ENCODE data around the gene TTC39A. TPM values are rescaled to one million over a fixed set of nuclear protein-coding genes. Genes with fewer than 3 reads are reported as not detected.

The TTC39A gene
- total and polyA plus RNA-seq, 2 donors from 2014 or later: 31.4 to 70.1 TPM

DNA sequence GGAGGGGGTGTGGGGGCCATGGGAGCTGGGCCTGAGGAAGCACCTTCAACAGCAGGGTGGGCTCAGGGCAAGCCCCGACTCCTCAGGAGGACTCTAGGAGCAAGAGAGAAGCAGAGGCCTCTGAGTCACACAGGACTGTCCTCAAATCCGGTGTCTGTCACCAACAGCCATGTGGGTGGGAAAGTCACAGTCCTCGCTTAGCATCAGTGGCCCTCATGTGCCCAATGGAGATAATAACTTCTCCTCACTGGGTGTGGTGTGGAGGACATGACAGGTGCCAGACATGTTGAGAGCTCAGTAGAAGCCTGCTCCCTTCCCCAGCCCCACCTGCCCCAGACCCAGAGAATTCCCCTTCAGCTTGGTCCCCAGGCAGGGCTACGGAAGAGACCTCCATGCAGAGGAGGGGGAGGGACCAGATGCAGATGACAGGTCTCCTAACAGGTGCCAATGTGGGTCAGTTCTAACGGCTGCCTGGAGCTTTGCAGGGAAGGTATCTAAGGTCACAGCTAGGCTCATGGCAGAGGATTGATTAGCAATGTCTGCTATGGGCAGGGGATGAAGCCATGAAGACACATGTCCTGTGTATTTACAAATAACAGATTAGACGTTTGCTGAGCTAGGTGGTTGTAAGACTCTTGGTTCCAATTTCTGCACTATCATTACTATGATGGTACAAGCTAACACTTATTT is 30.2 kb downstream of the TTC39A start:
- Histone ChIP-seq H3K27ac (ENCODE audit: low read depth in 2 of 2, low read length in 2 of 2) (no peak overlapping the region), H3K27me3 (ENCODE audit: control insufficient read depth, insufficient read depth, low read length) (no peaks in the 10 kb centered on the region), H3K36me3 (ENCODE audit: control insufficient read depth in 2 of 3, insufficient read depth in 3 of 3, low read length in 3 of 3) (no peaks in the 10 kb centered on the region), H3K9ac (ENCODE audit: low read length in 3 of 3) (no peak overlapping the region), H3K4me1 (ENCODE audit: control insufficient read depth in 2 of 3, insufficient read depth in 2 of 3, low read depth in 1 of 3, low read length in 3 of 3) (peaks cover 0 to 12% (median 5%) of the 10 kb centered on the region in 3 donors), H3K9me3 (ENCODE audit: control insufficient read depth in 2 of 3, insufficient read depth in 1 of 3, low read length in 3 of 3) (no peaks in the 10 kb centered on the region), H3K4me3 (ENCODE audit: low read length in 3 of 3) (no peak overlapping the region)
- intact Hi-C loops (cut with DNase I): loop anchor here (10.0 kb wide), 1 partner anchor 235 kb away; no protein-coding TSS in a partner anchor
- no peak for FAIRE-seq
- no peak for DNase-seq
- no peak for TF ChIP-seq CTCF (IDR thresholded peaks at IDR 0.05; ENCODE audit: borderline replicate concordance, extremely low read depth, insufficient read depth)

GRCh38 chr1:51299185-51299885 is 31.0 kb downstream of the TTC39A start:
- Histone ChIP-seq H3K27me3 (ENCODE audit: control insufficient read depth, insufficient read depth, low read length) (no peaks in the 10 kb centered on the region), H3K4me3 (ENCODE audit: low read length in 3 of 3) (no peak overlapping the region), H3K9me3 (ENCODE audit: control insufficient read depth in 2 of 3, insufficient read depth in 1 of 3, low read length in 3 of 3) (no peaks in the 10 kb centered on the region), H3K27ac (ENCODE audit: low read depth in 2 of 2, low read length in 2 of 2) (no peak overlapping the region), H3K4me1 (ENCODE audit: control insufficient read depth in 2 of 3, insufficient read depth in 2 of 3, low read depth in 1 of 3, low read length in 3 of 3) (peaks cover 0 to 7% (median 0%) of the 10 kb centered on the region in 3 donors), H3K9ac (ENCODE audit: low read length in 3 of 3) (no peak overlapping the region), H3K36me3 (ENCODE audit: control insufficient read depth in 2 of 3, insufficient read depth in 3 of 3, low read length in 3 of 3) (no peaks in the 10 kb centered on the region)
- TF ChIP-seq CTCF (IDR thresholded peaks at IDR 0.05; ENCODE audit: borderline replicate concordance, extremely low read depth, insufficient read depth): no peak
- FAIRE-seq (no peak), DNase-seq (no peak)
- intact Hi-C loops (cut with DNase I): no loop called here

DNA sequence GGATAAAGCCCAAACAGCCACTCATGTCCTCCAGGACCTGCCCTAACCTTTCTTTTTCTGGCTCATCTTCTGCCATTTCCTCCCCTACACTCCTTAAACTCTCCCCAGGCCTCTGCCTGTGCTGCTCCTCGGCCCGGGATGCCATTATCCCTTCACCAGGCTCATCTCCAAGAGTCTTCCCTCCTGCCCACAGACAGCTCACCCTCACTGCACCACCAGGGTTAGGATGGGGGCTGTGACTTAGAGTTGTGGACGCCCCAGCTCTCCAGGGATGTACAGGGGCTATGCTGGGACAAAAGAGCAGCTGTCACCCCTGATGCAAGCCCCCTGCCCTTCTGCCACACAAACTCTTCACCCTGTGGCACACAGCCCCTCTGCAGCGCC is 32.0 kb downstream of the TTC39A start:
- H3K27me3 ChIP-seq (ENCODE audit: control insufficient read depth, insufficient read depth, low read length): no peaks in the 10 kb centered on the region
- H3K4me1 ChIP-seq (ENCODE audit: control insufficient read depth in 2 of 3, insufficient read depth in 2 of 3, low read depth in 1 of 3, low read length in 3 of 3): peaks cover 0 to 7% (median 0%) of the 10 kb centered on the region in 3 donors
- no peak overlapping the region for H3K4me3 ChIP-seq (ENCODE audit: low read length in 3 of 3)
- DNase-seq: no peak
- intact Hi-C loops (cut with DNase I): no loop called here
- no peak overlapping the region for H3K27ac ChIP-seq (ENCODE audit: low read depth in 2 of 2, low read length in 2 of 2)
- no peaks in the 10 kb centered on the region for H3K36me3 ChIP-seq (ENCODE audit: control insufficient read depth in 2 of 3, insufficient read depth in 3 of 3, low read length in 3 of 3)
- no peak overlapping the region for H3K9ac ChIP-seq (ENCODE audit: low read length in 3 of 3)
- no peak for FAIRE-seq
- no peaks in the 10 kb centered on the region for H3K9me3 ChIP-seq (ENCODE audit: control insufficient read depth in 2 of 3, insufficient read depth in 1 of 3, low read length in 3 of 3)
- no peak for TF ChIP-seq CTCF (IDR thresholded peaks at IDR 0.05; ENCODE audit: borderline replicate concordance, extremely low read depth, insufficient read depth)
